Neutrophil (primary cell): ENCODE data around the gene ANKS1A.
"Not testable (repeated sequence)": the region's sequence is repeated elsewhere in the genome, so short reads cannot be mapped to it uniquely, and the experiment has no call there.

Source experiments
- H3K27ac ChIP-seq: fragments of 200-600 bp; sonication (generic); 2 replicates; pipeline ENCODE4 v1.5.1; 2016; ENCODE audit warnings: mild to moderate bottlenecking, moderate library complexity
- H3K27me3 ChIP-seq: fragments of 200-600 bp; sonication (generic); 2 replicates; pipeline ENCODE4 v1.6.0; 2016; ENCODE audit warnings: mild to moderate bottlenecking
- H3K36me3 ChIP-seq: fragments of 200-600 bp; sonication (generic); 2 replicates; pipeline ENCODE4 v1.5.1; 2017
- H3K4me1 ChIP-seq, 2 experiments: fragments of 200-600 bp in 1 of 2; sonication (generic) in 1 of 2; 1 replicate in 1 of 2; 2 replicates in 1 of 2; pipeline versions ENCODE4 v1.5.1 to v1.6.1; 2013 to 2016; ENCODE audit warnings: low read depth in 1 of 2, low read length in 1 of 2, mild to moderate bottlenecking in 1 of 2, moderate library complexity in 1 of 2; ENCODE audit not compliant: control insufficient read depth in 1 of 2, insufficient read depth in 1 of 2
- H3K4me3 ChIP-seq, 2 experiments: fragments of 200-600 bp in 1 of 2; sonication (generic) in 1 of 2; 1 replicate in 1 of 2; 2 replicates in 1 of 2; pipeline ENCODE4 v1.5.1; 2013 to 2016; ENCODE audit warnings: low read depth in 1 of 2, low read length in 1 of 2, mild to moderate bottlenecking in 1 of 2, moderate library complexity in 1 of 2
- H3K9me3 ChIP-seq: fragments of 200-600 bp; sonication (generic); 2 replicates; pipeline ENCODE4 v1.5.1; 2016
- CTCF ChIP-seq: fragments of 200-600 bp; sonication (generic); IDR thresholded peaks from 2 replicates; pipeline ENCODE4 v1.5.1; 2016; ENCODE audit warnings: antibody characterized with exemption

The ANKS1A gene

GRCh38 chr6:34888514-34888856 is 570 bp upstream of the ANKS1A start:
- TF ChIP-seq CTCF, result no peak
- H3K4me1 ChIP-seq, result peaks cover 48 to 52% of the 10 kb centered on the region in 2 experiments
- H3K9me3 ChIP-seq, result no peaks in the 10 kb centered on the region
- H3K36me3 ChIP-seq, result no peaks in the 10 kb centered on the region
- H3K27me3 ChIP-seq, result no peaks in the 10 kb centered on the region
- peak overlapping the region; percentile 75 to 97 for H3K4me3 ChIP-seq
- H3K27ac ChIP-seq, result peak overlapping the region; percentile 88

- Histone ChIP-seq H3K4me3 (peak overlapping the region; percentile 75 to 97), H3K27ac (peak overlapping the region; percentile 88), H3K9me3 (no peaks in the 10 kb centered on the region), H3K36me3 (no peaks in the 10 kb centered on the region), H3K4me1 (peaks cover 48 to 52% of the 10 kb centered on the region in 2 experiments), H3K27me3 (no peaks in the 10 kb centered on the region)
- no peak for TF ChIP-seq CTCF
Measured at GRCh38 chr6:34890533-34890925, 1.5 kb downstream of the ANKS1A start.

- TF ChIP-seq CTCF, result no peak
- H3K4me3 ChIP-seq, result peak overlapping the region; percentile 75 to 97
- peaks cover 48 to 52% of the 10 kb centered on the region in 2 experiments for H3K4me1 ChIP-seq
- no peaks in the 10 kb centered on the region for H3K36me3 ChIP-seq
- H3K27me3 ChIP-seq, result no peaks in the 10 kb centered on the region
- no peaks in the 10 kb centered on the region for H3K9me3 ChIP-seq
- peak overlapping the region; percentile 88 for H3K27ac ChIP-seq
Measured at GRCh38 chr6:34891296-34891695, 2.2 kb downstream of the ANKS1A start.

- Histone ChIP-seq H3K4me3 (no peak overlapping the region), H3K36me3 (no peaks in the 10 kb centered on the region), H3K27me3 (no peaks in the 10 kb centered on the region), H3K9me3 (no peaks in the 10 kb centered on the region), H3K27ac (no peak overlapping the region), H3K4me1 (peaks cover 31 to 37% of the 10 kb centered on the region in 2 experiments)
- TF ChIP-seq CTCF, result no peak
Measured at GRCh38 chr6:34894693-34895092, 5.6 kb downstream of the ANKS1A start.

GRCh38 chr6:34897130-34897529 is 8.1 kb downstream of the ANKS1A start:
- no peaks in the 10 kb centered on the region for H3K9me3 ChIP-seq
- H3K4me1 ChIP-seq, result peaks cover 13 to 22% of the 10 kb centered on the region in 2 experiments
- peak overlapping the region; percentile 3 for H3K27ac ChIP-seq
- no peak overlapping the region for H3K4me3 ChIP-seq
- no peak for TF ChIP-seq CTCF
- H3K36me3 ChIP-seq, result no peaks in the 10 kb centered on the region
- no peaks in the 10 kb centered on the region for H3K27me3 ChIP-seq

- peaks cover 7 to 20% of the 10 kb centered on the region in 2 experiments for H3K4me1 ChIP-seq
- no peak for TF ChIP-seq CTCF
Measured at GRCh38 chr6:34897716-34898115, 8.7 kb downstream of the ANKS1A start.

GRCh38 chr6:34899748-34900147 is 10.7 kb downstream of the ANKS1A start:
- H3K9me3 ChIP-seq, H3K27ac ChIP-seq, H3K36me3 ChIP-seq, H3K27me3 ChIP-seq, H3K4me3 ChIP-seq: not testable (repeated sequence)
- peaks cover 9 to 15% of the 10 kb centered on the region in 2 experiments for H3K4me1 ChIP-seq

More at GRCh38 chr6:34897716-34898115, 8.7 kb downstream of the ANKS1A start:
- H3K27me3 ChIP-seq, result no peaks in the 10 kb centered on the region
- no peaks in the 10 kb centered on the region for H3K36me3 ChIP-seq
- H3K4me3 ChIP-seq, result no peak overlapping the region
- H3K27ac ChIP-seq, result peak overlapping the region; percentile 3
- no peaks in the 10 kb centered on the region for H3K9me3 ChIP-seq
